Measurements from ENCODE around the gene CDH20.

CDH20 gene

GRCh38 chr18:61350578-61350977, 17.3 kb downstream of the CDH20 start:
- no peaks in the 10 kb centered on the region for H3K36me3 ChIP-seq (replicated peaks)
- H3K4me3 ChIP-seq (ENCODE audit: low read depth, low read length) = no peak overlapping the region
- no peaks in the 10 kb centered on the region for H3K27me3 ChIP-seq (replicated peaks)
- no peak overlapping the region for H3K27ac ChIP-seq
- TF ChIP-seq CTCF (IDR thresholded peaks at IDR 0.05; ENCODE audit: low read depth, low read length, missing control alignments) = no peak
- DNase-seq = no peak
- in situ Hi-C loops (cut with HindIII; ENCODE audit: low pct_ligation_motif_present, low sequenced_read_pairs) = no loop called here

- TF ChIP-seq CTCF (IDR thresholded peaks at IDR 0.05; ENCODE audit: low read depth, low read length, missing control alignments) = no peak
- Histone ChIP-seq H3K27ac (no peak overlapping the region), H3K27me3 (replicated peaks) (no peaks in the 10 kb centered on the region), H3K4me3 (ENCODE audit: low read depth, low read length) (no peak overlapping the region), H3K36me3 (replicated peaks) (no peaks in the 10 kb centered on the region)
- no peak for DNase-seq
- in situ Hi-C loops (cut with HindIII; ENCODE audit: low pct_ligation_motif_present, low sequenced_read_pairs) = no loop called here
These were observed 18.8 kb downstream of the CDH20 start for GRCh38 chr18:61352059-61352458.

- Histone ChIP-seq H3K27ac (no peak overlapping the region), H3K27me3 (replicated peaks) (no peaks in the 10 kb centered on the region), H3K36me3 (replicated peaks) (no peaks in the 10 kb centered on the region), H3K4me3 (ENCODE audit: low read depth, low read length) (no peak overlapping the region)
- in situ Hi-C loops (cut with HindIII; ENCODE audit: low pct_ligation_motif_present, low sequenced_read_pairs) = no loop called here
- TF ChIP-seq CTCF (IDR thresholded peaks at IDR 0.05; ENCODE audit: low read depth, low read length, missing control alignments) = no peak
- no peak for DNase-seq
These were observed 19.4 kb downstream of the CDH20 start for GRCh38 chr18:61352611-61353010.

- no peak overlapping the region for H3K4me3 ChIP-seq (ENCODE audit: low read depth, low read length)
- H3K36me3 ChIP-seq (replicated peaks) = no peaks in the 10 kb centered on the region
- in situ Hi-C loops (cut with HindIII; ENCODE audit: low pct_ligation_motif_present, low sequenced_read_pairs) = no loop called here
- TF ChIP-seq CTCF (IDR thresholded peaks at IDR 0.05; ENCODE audit: low read depth, low read length, missing control alignments) = no peak
- H3K27ac ChIP-seq = no peak overlapping the region
- no peak for DNase-seq
- no peaks in the 10 kb centered on the region for H3K27me3 ChIP-seq (replicated peaks)
These were observed 27.5 kb downstream of the CDH20 start for GRCh38 chr18:61360404-61361383.

GRCh38 chr18:61362511-61362910, 29.3 kb downstream of the CDH20 start:
- Histone ChIP-seq H3K27ac (no peak overlapping the region), H3K27me3 (replicated peaks) (no peaks in the 10 kb centered on the region), H3K4me3 (ENCODE audit: low read depth, low read length) (no peak overlapping the region), H3K36me3 (replicated peaks) (no peaks in the 10 kb centered on the region)
- TF ChIP-seq CTCF (IDR thresholded peaks at IDR 0.05; ENCODE audit: low read depth, low read length, missing control alignments) = no peak
- in situ Hi-C loops (cut with HindIII; ENCODE audit: low pct_ligation_motif_present, low sequenced_read_pairs) = no loop called here
- DNase-seq = no peak
